Trophoblast cell (in vitro differentiated cells and primary cell): Measurements from ENCODE around the gene TNFSF13B.

ENCODE experiments used
- DNase-seq, 2 donors: peaks; one replicate each; pipeline ENCODE4 v3.0.0-alpha.2; 2016
- H2AFZ ChIP-seq: 2 replicates; pipeline ENCODE4 v1.6.1; 2013; ENCODE audit warnings: low read length, moderate library complexity, mild to moderate bottlenecking; ENCODE audit not compliant: insufficient read depth, poor library complexity
- H2AK5ac ChIP-seq: 2 replicates; pipeline ENCODE4 v1.6.1; 2013; ENCODE audit warnings: mild to moderate bottlenecking, low read length
- H2BK120ac ChIP-seq: 2 replicates; pipeline ENCODE4 v1.6.1; 2013; ENCODE audit warnings: low read length, mild to moderate bottlenecking, moderate library complexity; ENCODE audit not compliant: insufficient read depth, poor library complexity
- H2BK12ac ChIP-seq: 2 replicates; pipeline ENCODE4 v1.6.1; 2013; ENCODE audit warnings: mild to moderate bottlenecking, low read length, moderate library complexity
- H2BK5ac ChIP-seq: 2 replicates; pipeline ENCODE4 v1.6.1; 2013; ENCODE audit warnings: low read length, low read depth, moderate library complexity, mild to moderate bottlenecking; ENCODE audit not compliant: poor library complexity
- H3K14ac ChIP-seq: 2 replicates; pipeline ENCODE4 v1.6.1; 2013; ENCODE audit warnings: mild to moderate bottlenecking, low read length
- H3K18ac ChIP-seq: 2 replicates; pipeline ENCODE4 v1.6.1; 2013; ENCODE audit warnings: mild to moderate bottlenecking, low read length
- H3K23ac ChIP-seq: 2 replicates; pipeline ENCODE4 v1.6.1; 2013; ENCODE audit warnings: low read length
- H3K27ac ChIP-seq: 2 replicates; pipeline ENCODE4 v1.5.1; 2013; ENCODE audit warnings: low read depth, mild to moderate bottlenecking, inconsistent platforms, low read length, moderate library complexity
- H3K27me3 ChIP-seq: 2 replicates; pipeline ENCODE4 v1.6.1; 2013; ENCODE audit warnings: inconsistent platforms, mild to moderate bottlenecking, low read length, moderate library complexity; ENCODE audit not compliant: insufficient read depth
- H3K36me3 ChIP-seq, 2 experiments: 1 replicate in 1 of 2; 2 replicates in 1 of 2; pipeline ENCODE4 v1.6.1; 2013; ENCODE audit warnings: low read length in 2 of 2, mild to moderate bottlenecking in 2 of 2, moderate library complexity in 1 of 2; ENCODE audit not compliant: insufficient read depth in 2 of 2, control insufficient read depth in 1 of 2
- H3K4ac ChIP-seq: 2 replicates; pipeline ENCODE4 v1.6.1; 2013; ENCODE audit warnings: low read depth, mild to moderate bottlenecking, low read length, moderate library complexity
- H3K4me1 ChIP-seq, 2 experiments: 1 replicate in 1 of 2; 2 replicates in 1 of 2; pipeline ENCODE4 v1.6.1; 2013; ENCODE audit warnings: low read length in 2 of 2, mild to moderate bottlenecking in 2 of 2, moderate library complexity in 1 of 2; ENCODE audit not compliant: insufficient read depth in 2 of 2, control insufficient read depth in 1 of 2
- H3K4me2 ChIP-seq: 2 replicates; pipeline ENCODE4 v1.6.1; 2013; ENCODE audit warnings: inconsistent platforms, mild to moderate bottlenecking, low read length, moderate library complexity
- H3K4me3 ChIP-seq: 2 replicates; pipeline ENCODE4 v1.5.1; 2013; ENCODE audit warnings: mild to moderate bottlenecking, low read depth, low read length, inconsistent platforms
- H3K79me1 ChIP-seq: one replicate; pipeline ENCODE4 v1.6.1; 2013; ENCODE audit warnings: low read length
- H3K79me2 ChIP-seq: 2 replicates; pipeline ENCODE4 v1.6.1; 2013; ENCODE audit warnings: low read length, mild to moderate bottlenecking; ENCODE audit not compliant: control insufficient read depth, insufficient read depth, poor library complexity
- H3K9ac ChIP-seq: 2 replicates; pipeline ENCODE4 v1.6.1; 2013; ENCODE audit warnings: mild to moderate bottlenecking, low read length
- H3K9me3 ChIP-seq: 2 replicates; pipeline ENCODE4 v1.6.1; 2013; ENCODE audit warnings: low read depth, mild to moderate bottlenecking, control low read depth, inconsistent platforms, low read length; ENCODE audit not compliant: insufficient read depth
- H4K12ac ChIP-seq: 2 replicates; pipeline ENCODE4 v1.6.1; 2013; ENCODE audit warnings: low read depth, mild to moderate bottlenecking, low read length, moderate library complexity
- H4K8ac ChIP-seq: 2 replicates; pipeline ENCODE4 v1.6.1; 2013; ENCODE audit warnings: low read depth, mild to moderate bottlenecking, low read length, moderate library complexity
- H4K91ac ChIP-seq: one replicate; pipeline ENCODE4 v1.6.1; 2013; ENCODE audit warnings: low read depth, mild to moderate bottlenecking, low read length, moderate library complexity
- WGBS: extraction: QIAGEN DNeasy Blood & Tissue Kit; methylation state at CpG from one replicate; pipeline ENCODE4 v1.1.7; 2013; ENCODE audit warnings: missing lambda C conversion rate; ENCODE audit not compliant: insufficient read length, insufficient coverage; ENCODE audit errors: extremely low coverage; 5-methylcytosine and 5-hydroxymethylcytosine counted together

Gene TNFSF13B

DNA sequence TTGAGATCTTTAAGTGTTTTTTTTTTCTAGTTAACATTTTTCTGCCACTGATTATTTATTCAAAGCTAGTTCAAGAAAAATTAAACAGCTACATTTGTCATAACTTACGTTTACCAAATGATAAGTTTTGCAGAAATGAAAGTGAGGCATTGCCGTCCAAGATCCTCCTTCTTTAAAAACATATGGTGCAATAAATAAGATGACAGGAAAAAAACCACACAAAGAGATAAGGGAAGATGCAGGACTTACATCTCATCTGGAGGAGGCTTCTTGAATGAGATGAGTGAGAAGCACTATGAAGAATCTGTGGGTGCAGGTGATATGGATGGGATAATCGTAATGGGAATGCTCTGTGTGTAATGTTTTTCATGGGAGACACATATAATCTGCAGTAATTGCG is 12.4 kb downstream of the TNFSF13B start:
- no peak for DNase-seq
- no CpG with 5 or more reads among the region's 4 CpGs for WGBS
- Histone ChIP-seq H3K79me2 (no peaks in the 10 kb centered on the region), H2AK5ac (no peak overlapping the region), H3K23ac (no peak overlapping the region), H4K8ac (no peak overlapping the region), H3K9me3 (no peaks in the 10 kb centered on the region), H2AFZ (no peak overlapping the region), H3K4me1 (no peaks in the 10 kb centered on the region), H3K14ac (no peak overlapping the region), H3K18ac (no peak overlapping the region), H3K4me2 (no peak overlapping the region), H4K12ac (no peak overlapping the region), H3K36me3 (no peaks in the 10 kb centered on the region), H2BK120ac (no peak overlapping the region), H3K9ac (no peak overlapping the region), H2BK12ac (no peak overlapping the region), H3K27me3 (no peaks in the 10 kb centered on the region), H3K27ac (no peak overlapping the region), H3K79me1 (no peaks in the 10 kb centered on the region), H4K91ac (no peak overlapping the region), H2BK5ac (no peak overlapping the region), H3K4me3 (no peak overlapping the region), H3K4ac (no peak overlapping the region)

DNA sequence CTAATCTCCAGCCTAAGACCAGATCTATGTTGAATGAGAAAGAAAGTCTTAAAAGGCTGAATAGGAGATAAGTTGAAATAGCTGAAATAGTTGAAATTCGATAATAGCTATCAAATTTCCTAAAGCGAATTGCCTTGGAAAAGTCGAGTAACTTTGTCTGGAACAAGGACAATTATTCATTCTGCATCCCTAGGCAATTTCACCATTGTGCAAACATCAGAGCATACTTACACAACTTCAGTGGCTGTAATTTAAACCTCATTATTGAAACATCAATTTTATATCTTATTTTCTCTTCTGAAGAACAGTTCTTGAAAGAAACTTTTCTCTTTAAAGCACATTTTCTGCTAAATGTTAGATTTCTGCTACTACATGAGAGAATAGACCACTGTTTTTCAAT is 13.6 kb downstream of the TNFSF13B start:
- no peak overlapping the region for H2AFZ ChIP-seq
- no peak overlapping the region for H3K4me2 ChIP-seq
- H3K4me3 ChIP-seq = no peak overlapping the region
- H3K4me1 ChIP-seq = no peaks in the 10 kb centered on the region
- H3K14ac ChIP-seq = no peak overlapping the region
- H3K27ac ChIP-seq = no peak overlapping the region
- H3K9me3 ChIP-seq = no peaks in the 10 kb centered on the region
- H2BK12ac ChIP-seq = no peak overlapping the region
- H3K9ac ChIP-seq = no peak overlapping the region
- H3K36me3 ChIP-seq = no peaks in the 10 kb centered on the region
- H3K4ac ChIP-seq = no peak overlapping the region
- H3K18ac ChIP-seq = no peak overlapping the region
- H3K27me3 ChIP-seq = no peaks in the 10 kb centered on the region
- H3K23ac ChIP-seq = no peak overlapping the region
- H4K8ac ChIP-seq = no peak overlapping the region
- no peak overlapping the region for H4K91ac ChIP-seq
- no peak overlapping the region for H2BK5ac ChIP-seq
- no peak for DNase-seq
- no peaks in the 10 kb centered on the region for H3K79me1 ChIP-seq
- WGBS = no CpG with 5 or more reads among the region's 3 CpGs
- no peak overlapping the region for H4K12ac ChIP-seq
- no peaks in the 10 kb centered on the region for H3K79me2 ChIP-seq
- no peak overlapping the region for H2BK120ac ChIP-seq
- no peak overlapping the region for H2AK5ac ChIP-seq

DNA sequence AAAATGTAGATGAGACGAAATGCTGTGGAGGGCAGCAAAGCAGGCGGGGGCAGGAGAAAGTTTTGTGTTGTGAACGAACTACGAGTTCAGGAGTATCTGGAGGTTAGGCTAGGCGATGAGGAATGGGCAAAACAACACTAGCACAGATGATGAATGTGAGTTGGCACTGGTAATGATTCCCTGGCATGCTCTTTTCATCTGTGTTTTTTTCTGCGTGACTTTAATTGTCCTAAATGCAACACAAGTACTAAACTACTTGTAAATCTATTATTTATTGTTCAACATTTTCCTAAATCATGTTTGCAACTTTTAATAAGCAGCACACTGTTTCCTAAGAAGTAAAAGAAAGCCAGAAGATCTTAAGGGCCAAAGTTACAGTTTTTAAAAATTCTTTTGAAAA is 19.2 kb downstream of the TNFSF13B start:
- no peak overlapping the region for H3K27ac ChIP-seq
- no peaks in the 10 kb centered on the region for H3K9me3 ChIP-seq
- H3K36me3 ChIP-seq = no peaks in the 10 kb centered on the region
- no peak overlapping the region for H3K18ac ChIP-seq
- no peaks in the 10 kb centered on the region for H3K79me1 ChIP-seq
- no peak overlapping the region for H3K9ac ChIP-seq
- H4K91ac ChIP-seq = no peak overlapping the region
- no peak overlapping the region for H3K23ac ChIP-seq
- no peak overlapping the region for H2AFZ ChIP-seq
- H2BK120ac ChIP-seq = no peak overlapping the region
- no peaks in the 10 kb centered on the region for H3K27me3 ChIP-seq
- no peak overlapping the region for H3K14ac ChIP-seq
- H3K4ac ChIP-seq = no peak overlapping the region
- no peak overlapping the region for H2AK5ac ChIP-seq
- no peak overlapping the region for H2BK12ac ChIP-seq
- no peak for DNase-seq
- no peaks in the 10 kb centered on the region for H3K4me1 ChIP-seq
- no peak overlapping the region for H4K12ac ChIP-seq
- no peak overlapping the region for H2BK5ac ChIP-seq
- no CpG with 5 or more reads among the region's 6 CpGs for WGBS
- H4K8ac ChIP-seq = no peak overlapping the region
- no peaks in the 10 kb centered on the region for H3K79me2 ChIP-seq
- no peak overlapping the region for H3K4me3 ChIP-seq
- no peak overlapping the region for H3K4me2 ChIP-seq

DNA sequence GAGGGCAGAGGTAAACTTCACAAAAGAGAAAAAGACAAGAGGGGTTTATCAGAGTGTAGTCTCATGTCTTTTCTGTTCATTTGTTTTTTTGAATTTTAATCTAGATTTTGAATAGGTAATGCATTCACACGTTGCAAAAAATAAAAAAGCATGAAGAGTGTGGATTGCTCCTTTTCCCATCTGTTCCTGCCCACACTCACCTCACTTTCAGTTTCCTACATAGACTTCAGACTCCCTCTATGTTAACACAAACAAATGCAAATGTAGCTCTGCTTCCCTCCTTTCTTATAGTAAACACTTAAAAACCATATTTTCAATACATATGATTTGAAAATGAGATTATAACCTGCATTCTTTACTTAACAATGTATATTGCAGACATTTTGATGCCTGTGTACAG is 20.3 kb downstream of the TNFSF13B start:
- no peak overlapping the region for H3K4me3 ChIP-seq
- H3K9ac ChIP-seq = no peak overlapping the region
- no peak overlapping the region for H3K23ac ChIP-seq
- H3K18ac ChIP-seq = no peak overlapping the region
- no peaks in the 10 kb centered on the region for H3K4me1 ChIP-seq
- H3K79me2 ChIP-seq = no peaks in the 10 kb centered on the region
- no peak overlapping the region for H2BK12ac ChIP-seq
- H3K27me3 ChIP-seq = no peaks in the 10 kb centered on the region
- H2AK5ac ChIP-seq = no peak overlapping the region
- no peak overlapping the region for H3K27ac ChIP-seq
- no peak overlapping the region for H3K4ac ChIP-seq
- no peak overlapping the region for H3K4me2 ChIP-seq
- H4K91ac ChIP-seq = no peak overlapping the region
- no peak overlapping the region for H4K12ac ChIP-seq
- no peaks in the 10 kb centered on the region for H3K9me3 ChIP-seq
- no peaks in the 10 kb centered on the region for H3K36me3 ChIP-seq
- no peaks in the 10 kb centered on the region for H3K79me1 ChIP-seq
- H2AFZ ChIP-seq = no peak overlapping the region
- no peak overlapping the region for H2BK5ac ChIP-seq
- DNase-seq = no peak
- H4K8ac ChIP-seq = no peak overlapping the region
- H3K14ac ChIP-seq = no peak overlapping the region
- no peak overlapping the region for H2BK120ac ChIP-seq
- no CpG with 5 or more reads among the region's 1 CpG for WGBS
